ENCODE measurements around the gene TRIB2. TPM values are rescaled to one million over a fixed set of nuclear protein-coding genes. Genes with fewer than 3 reads are reported as not detected.
A peak's percentile ranks its signal among the peaks of the same experiment; 100 is the strongest.

The TRIB2 gene
- total RNA-seq, 1 donor from 2014 or later, result 50.7 TPM

DNA sequence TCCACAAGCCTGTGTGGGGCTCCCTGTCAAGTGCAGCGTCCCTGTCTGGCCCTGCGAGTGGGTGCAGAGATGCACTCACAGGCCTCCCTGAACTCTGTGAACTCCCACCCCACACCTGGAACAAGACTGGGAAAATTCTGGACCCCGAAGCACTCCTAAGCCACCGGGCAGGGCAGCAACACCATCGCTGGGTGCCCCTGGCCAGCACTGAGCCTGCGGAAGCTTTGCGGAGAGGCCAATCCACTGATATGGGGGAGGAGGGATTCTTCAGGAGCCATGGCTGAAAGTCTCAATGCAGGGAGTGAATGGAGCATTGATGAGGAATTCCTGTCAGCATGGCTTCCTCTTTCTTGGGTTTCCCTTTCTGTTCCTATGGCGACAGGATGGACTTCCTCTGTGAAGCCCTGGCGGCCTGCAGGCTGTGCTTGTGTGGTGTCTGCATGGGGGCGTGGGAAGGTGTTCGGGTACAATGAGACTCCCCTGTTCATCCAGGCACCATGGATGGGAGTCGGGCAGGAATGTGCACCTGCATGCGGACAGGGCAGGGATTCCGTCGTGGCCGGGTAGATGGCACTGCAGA, 15.1 kb downstream of the TRIB2 start:
- no peaks in the 10 kb centered on the region for H3K9me3 ChIP-seq
- H3K27me3 ChIP-seq, result no peaks in the 10 kb centered on the region
- peaks cover 41% of the 10 kb centered on the region for H3K36me3 ChIP-seq
- H3K4me1 ChIP-seq, result peaks cover 51% of the 10 kb centered on the region
- no peak for DNase-seq
- H3K4me3 ChIP-seq, result no peak overlapping the region
- peak overlapping the region; percentile 24 for H3K27ac ChIP-seq
- intact Hi-C loops (cut with DNase I), result no loop called here
- ATAC-seq, result peak; percentile 54
- TF ChIP-seq, protein P1, sequence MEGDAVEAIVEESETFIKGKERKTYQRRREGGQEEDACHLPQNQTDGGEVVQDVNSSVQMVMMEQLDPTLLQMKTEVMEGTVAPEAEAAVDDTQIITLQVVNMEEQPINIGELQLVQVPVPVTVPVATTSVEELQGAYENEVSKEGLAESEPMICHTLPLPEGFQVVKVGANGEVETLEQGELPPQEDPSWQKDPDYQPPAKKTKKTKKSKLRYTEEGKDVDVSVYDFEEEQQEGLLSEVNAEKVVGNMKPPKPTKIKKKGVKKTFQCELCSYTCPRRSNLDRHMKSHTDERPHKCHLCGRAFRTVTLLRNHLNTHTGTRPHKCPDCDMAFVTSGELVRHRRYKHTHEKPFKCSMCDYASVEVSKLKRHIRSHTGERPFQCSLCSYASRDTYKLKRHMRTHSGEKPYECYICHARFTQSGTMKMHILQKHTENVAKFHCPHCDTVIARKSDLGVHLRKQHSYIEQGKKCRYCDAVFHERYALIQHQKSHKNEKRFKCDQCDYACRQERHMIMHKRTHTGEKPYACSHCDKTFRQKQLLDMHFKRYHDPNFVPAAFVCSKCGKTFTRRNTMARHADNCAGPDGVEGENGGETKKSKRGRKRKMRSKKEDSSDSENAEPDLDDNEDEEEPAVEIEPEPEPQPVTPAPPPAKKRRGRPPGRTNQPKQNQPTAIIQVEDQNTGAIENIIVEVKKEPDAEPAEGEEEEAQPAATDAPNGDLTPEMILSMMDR (IDR thresholded peaks at IDR 0.05), result no peak

DNA sequence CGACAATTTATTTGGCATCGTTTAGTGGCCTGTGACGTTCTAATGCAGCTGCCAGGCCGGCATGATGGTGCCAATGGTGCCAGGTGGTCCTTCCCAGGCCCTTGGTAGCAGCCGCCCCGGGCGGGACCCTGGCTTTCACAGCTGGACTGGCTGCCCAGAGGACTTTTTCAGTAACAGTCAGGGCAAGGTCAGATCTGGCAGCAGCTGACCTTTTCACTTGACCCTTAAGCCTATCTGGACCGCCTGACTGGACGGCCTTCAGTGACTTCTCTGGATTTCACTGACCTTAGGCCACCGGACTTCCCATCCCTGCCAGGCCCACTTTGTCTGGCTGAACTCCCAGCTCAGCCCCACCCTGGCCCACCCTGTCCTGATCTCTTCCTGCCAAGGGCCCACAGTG, 15.9 kb downstream of the TRIB2 start:
- intact Hi-C loops (cut with DNase I), result no loop called here

DNA sequence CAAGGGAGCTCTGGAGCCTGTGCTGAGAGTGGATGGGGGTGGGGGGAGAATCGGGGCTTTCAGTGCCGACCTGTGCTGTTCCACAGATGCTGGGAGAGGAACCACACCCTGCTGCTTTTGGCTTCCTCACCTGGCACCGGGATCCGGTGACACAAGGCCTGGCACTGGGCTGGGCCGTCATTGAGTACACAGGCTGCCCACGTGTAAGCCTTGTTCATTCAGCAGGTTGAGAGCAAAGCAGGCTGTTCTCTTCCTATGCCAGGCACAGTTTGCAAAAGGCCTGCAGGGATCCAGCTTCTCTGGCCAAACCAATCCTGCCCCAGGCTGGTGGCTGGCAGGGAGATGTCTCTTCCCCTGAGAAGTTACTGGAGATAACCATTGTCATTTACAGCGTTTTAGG, 17.1 kb downstream of the TRIB2 start:
- Histone ChIP-seq H3K27ac (no peak overlapping the region), H3K4me3 (no peak overlapping the region), H3K27me3 (no peaks in the 10 kb centered on the region), H3K36me3 (peaks cover 36% of the 10 kb centered on the region), H3K4me1 (peaks cover 46% of the 10 kb centered on the region), H3K9me3 (no peaks in the 10 kb centered on the region)
- intact Hi-C loops (cut with DNase I), result no loop called here
- DNase-seq, result no peak
- peak; percentile 50 for ATAC-seq
- TF ChIP-seq, protein P1 (IDR thresholded peaks at IDR 0.05), result no peak

More for the DNA sequence above, 15.9 kb downstream of the TRIB2 start:
- H3K36me3 ChIP-seq, result peaks cover 43% of the 10 kb centered on the region
- peaks cover 55% of the 10 kb centered on the region for H3K4me1 ChIP-seq
- peak; percentile 61 for ATAC-seq
- no peak overlapping the region for H3K4me3 ChIP-seq
- H3K9me3 ChIP-seq, result no peaks in the 10 kb centered on the region
- TF ChIP-seq, protein P1 (IDR thresholded peaks at IDR 0.05), result no peak
- H3K27ac ChIP-seq, result peak overlapping the region; percentile 24
- no peak for DNase-seq
- H3K27me3 ChIP-seq, result no peaks in the 10 kb centered on the region

DNA sequence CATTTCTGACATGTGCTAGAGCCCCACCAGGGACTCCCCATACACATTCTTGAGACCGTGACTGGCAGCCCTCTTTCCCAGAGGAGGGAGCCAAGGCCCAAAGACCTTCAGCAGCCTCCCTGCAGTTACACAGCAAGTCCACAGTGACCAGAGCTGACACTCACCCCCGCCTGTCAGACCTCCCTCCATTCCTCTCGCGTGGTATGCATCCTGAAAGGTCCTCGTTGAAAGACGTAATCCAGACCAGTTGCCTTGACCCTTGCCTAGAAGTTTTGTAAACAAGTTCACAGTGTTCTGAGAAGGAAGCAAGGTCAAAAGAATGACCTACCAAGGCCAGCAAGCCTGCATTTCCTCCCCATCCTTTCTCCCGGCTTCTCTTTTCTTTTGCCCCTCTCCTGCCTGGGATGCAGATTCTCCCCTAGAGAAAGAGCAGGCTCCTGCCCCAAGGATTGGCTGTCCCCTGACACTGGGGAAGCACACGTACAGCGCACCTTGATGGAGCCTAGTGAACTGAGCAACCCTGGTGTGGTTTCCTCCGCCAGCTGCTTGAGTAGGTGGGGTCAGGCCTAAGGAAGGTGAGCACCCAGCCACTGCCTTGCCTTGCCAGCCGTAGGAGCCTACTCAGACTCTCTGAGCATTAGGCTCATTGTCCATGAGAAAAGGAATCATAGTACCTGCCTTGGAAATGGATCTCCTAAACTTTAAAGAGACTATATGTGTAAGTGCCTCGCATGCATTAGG, 18.3 kb downstream of the TRIB2 start:
- ATAC-seq (no peak), DNase-seq (no peak)
- intact Hi-C loops (cut with DNase I), result no loop called here
- peak overlapping the region; percentile 4 for H3K27ac ChIP-seq
- H3K9me3 ChIP-seq, result no peaks in the 10 kb centered on the region
- peaks cover 46% of the 10 kb centered on the region for H3K4me1 ChIP-seq
- peaks cover 38% of the 10 kb centered on the region for H3K36me3 ChIP-seq
- no peaks in the 10 kb centered on the region for H3K27me3 ChIP-seq
- no peak overlapping the region for H3K4me3 ChIP-seq
- TF ChIP-seq, protein P1 (IDR thresholded peaks at IDR 0.05), result no peak

DNA sequence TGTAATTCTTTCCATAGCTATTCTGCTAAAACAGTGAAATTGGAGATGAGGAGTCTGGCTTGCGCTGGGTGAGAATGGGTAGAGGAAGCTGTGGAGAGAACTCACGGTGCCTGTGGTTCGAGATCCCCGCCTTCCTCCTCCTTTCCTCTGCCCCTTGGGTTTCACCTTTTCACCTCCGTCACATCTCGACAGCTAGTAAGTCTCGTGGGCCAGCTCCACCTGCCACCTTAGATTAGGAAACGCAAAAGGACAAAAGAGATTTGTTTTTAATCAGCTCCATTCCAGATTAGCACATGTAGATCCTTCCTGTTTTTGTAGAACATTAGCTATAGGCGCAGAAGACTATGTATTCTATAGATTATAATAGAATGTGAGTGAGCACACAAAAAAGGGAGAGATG, 20.6 kb downstream of the TRIB2 start:
- Histone ChIP-seq H3K27ac (no peak overlapping the region), H3K4me3 (no peak overlapping the region), H3K4me1 (peaks cover 33% of the 10 kb centered on the region), H3K36me3 (peaks cover 47% of the 10 kb centered on the region), H3K27me3 (no peaks in the 10 kb centered on the region), H3K9me3 (no peaks in the 10 kb centered on the region)
- intact Hi-C loops (cut with DNase I), result no loop called here
- TF ChIP-seq, protein P1 (IDR thresholded peaks at IDR 0.05), result no peak
- DNase-seq (no peak), ATAC-seq (no peak)

All from upper lobe of right lung (tissue), 1 donor.